Neural progenitor cell (in vitro differentiated cells): Measurements from ENCODE around the gene IL2RA.

ENCODE experiments used
- CTCF ChIP-seq: fragments of 200-600 bp; sonication (generic); IDR thresholded peaks from 2 replicates; pipeline ENCODE4 v1.5.1; 2017; ENCODE audit warnings: antibody characterized with exemption, mild to moderate bottlenecking
- EZH2 ChIP-seq: fragments of 200-600 bp; sonication (generic); IDR thresholded peaks from 2 replicates; pipeline ENCODE4 v1.6.1; 2017; ENCODE audit warnings: antibody characterized with exemption, mild to moderate bottlenecking, moderate library complexity

GRCh38 chr10:6080417-6080973 is 18.3 kb upstream of the IL2RA start:
- TF ChIP-seq EZH2 (no peak), CTCF (no peak)
